ENCODE data around the gene LONRF2.
A peak's percentile ranks its signal among the peaks of the same experiment; 100 is the strongest.

The LONRF2 gene

DNA sequence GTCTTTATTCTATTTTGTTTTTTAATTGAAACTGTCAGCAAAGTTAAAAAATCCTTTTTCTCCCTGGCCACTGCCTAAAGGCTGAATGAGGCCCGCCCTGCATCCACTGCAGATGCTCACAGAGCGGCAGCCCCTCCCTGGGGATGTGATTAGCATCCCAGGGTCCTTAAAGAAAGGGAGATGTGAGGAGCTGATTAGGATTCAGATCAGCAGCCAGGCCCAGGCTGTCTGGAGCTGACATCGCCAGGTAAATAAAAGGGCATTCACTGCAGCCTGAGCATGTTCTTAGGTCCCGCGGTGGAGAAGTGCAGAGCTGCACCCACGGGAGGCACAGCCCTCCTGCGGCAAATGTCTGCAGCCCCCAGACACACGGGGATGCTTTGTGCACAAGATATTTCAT is 83.8 kb downstream of the LONRF2 start:
- DNase-seq (ENCODE audit: low read depth), result no peak
- TF ChIP-seq CTCF (IDR thresholded peaks at IDR 0.05; ENCODE audit: insufficient read depth, low read depth, low read length, missing control alignments), result no peak
- H3K4me3 ChIP-seq (ENCODE audit: low read length), result no peak overlapping the region

DNA sequence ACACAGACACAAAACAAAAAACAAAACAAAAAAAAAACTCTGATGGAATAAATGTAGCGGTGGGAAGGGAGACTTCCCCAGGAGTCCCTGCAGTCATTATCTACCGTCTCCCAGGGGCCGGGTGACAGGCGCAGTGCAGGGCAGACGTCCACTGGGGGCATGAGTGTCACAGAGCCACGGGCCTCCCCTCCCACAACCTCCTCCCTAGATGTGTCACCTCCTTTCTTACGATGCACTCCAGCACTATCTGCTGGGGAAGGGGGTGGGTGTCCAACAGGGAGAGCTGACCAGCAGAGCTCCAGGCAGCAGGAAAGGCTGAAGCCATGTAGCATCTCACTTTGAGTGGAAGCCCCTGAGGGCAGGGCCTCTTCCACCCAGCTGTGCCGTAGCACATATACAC is 84.5 kb downstream of the LONRF2 start:
- DNase-seq (ENCODE audit: low read depth), result no peak
- no peak for TF ChIP-seq CTCF (IDR thresholded peaks at IDR 0.05; ENCODE audit: insufficient read depth, low read depth, low read length, missing control alignments)

DNA sequence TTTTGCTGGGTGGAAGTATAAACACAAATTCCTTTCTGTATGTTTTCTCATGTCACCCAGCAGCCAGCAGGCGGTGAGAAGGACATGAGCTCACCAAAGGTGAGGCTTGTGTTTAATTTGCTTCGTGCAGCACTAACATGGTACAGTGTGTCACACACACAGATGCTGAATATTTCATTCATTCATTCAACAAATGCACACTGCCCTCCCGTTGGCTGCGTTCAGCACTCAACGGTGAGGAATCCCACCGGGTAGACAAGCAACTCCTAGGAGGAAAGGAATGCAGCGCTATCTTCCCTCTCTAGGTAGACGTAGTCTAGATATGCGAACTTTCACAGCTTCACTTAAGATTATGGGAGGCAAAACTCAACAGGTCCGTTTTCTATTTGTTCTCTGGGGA is 85.1 kb downstream of the LONRF2 start:
- peak; percentile 16 for TF ChIP-seq CTCF (IDR thresholded peaks at IDR 0.05; ENCODE audit: insufficient read depth, low read depth, low read length, missing control alignments)
- H3K4me3 ChIP-seq (ENCODE audit: low read length), result no peak overlapping the region
- no peak for DNase-seq (ENCODE audit: low read depth)

More for the DNA sequence above, 84.5 kb downstream of the LONRF2 start:
- no peak overlapping the region for H3K4me3 ChIP-seq (ENCODE audit: low read length)

DNA sequence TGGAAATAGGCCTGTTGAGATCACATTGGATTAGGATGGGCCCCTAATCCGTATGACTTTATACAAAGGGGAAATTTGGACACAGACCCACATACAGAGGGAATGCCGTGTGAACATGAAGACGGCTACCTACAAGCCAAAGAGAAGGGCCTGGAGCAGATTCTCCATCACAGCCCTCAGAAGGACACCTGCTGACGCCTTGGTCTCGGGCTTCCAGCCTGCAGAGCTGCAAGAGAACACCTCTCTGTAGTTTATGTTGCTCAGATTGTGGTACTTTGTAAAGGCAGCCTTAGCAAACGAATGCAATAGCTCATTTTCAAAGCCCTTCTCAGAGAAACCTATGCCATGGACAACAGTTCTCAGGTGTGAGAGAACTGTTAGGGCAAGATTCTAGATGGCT is 86.1 kb downstream of the LONRF2 start:
- DNase-seq (ENCODE audit: low read depth), result no peak
- TF ChIP-seq CTCF (IDR thresholded peaks at IDR 0.05; ENCODE audit: insufficient read depth, low read depth, low read length, missing control alignments), result no peak
- no peak overlapping the region for H3K4me3 ChIP-seq (ENCODE audit: low read length)

DNA sequence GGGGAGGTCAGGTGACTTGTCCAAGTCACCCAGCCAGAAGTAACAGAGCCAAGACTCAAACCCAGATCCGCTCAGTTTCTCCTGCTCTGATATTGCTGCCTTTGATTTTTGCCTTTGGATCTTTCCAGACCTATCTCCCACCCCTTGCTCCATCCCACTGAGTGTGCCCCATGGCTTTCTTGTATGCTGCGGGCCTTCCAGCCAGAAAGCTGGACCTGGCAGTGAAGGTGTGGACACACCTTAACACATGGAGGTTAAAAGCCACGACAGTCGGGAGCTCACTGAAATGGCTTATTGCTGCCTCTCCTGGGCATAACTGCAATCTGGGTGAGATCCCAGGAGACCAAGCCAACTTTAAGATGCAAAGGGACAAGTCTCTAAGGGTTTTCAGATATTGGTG is 86.7 kb downstream of the LONRF2 start:
- no peak for DNase-seq (ENCODE audit: low read depth)
- H3K4me3 ChIP-seq (ENCODE audit: low read length), result no peak overlapping the region
- TF ChIP-seq CTCF (IDR thresholded peaks at IDR 0.05; ENCODE audit: insufficient read depth, low read depth, low read length, missing control alignments), result no peak

DNA sequence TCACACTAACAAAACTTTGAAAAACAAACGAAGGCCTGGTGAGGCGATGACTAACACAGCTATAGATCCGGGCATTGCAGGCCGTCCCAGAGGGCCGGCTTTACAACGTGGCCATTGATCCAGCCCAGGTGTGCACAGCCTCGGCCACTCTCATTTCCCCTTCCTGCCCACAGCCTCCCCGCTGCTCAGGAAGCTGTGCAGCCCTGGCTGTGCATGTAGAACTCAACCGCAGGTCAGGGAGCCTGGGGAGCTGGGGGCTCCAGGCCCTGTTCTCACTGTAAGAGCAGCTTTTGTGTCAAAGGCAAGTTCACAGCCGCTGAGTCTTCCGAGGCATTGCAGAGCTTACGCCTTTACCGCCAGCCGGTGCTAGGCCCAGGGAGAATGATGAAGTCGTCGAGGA is 87.2 kb downstream of the LONRF2 start:
- TF ChIP-seq CTCF (IDR thresholded peaks at IDR 0.05; ENCODE audit: insufficient read depth, low read depth, low read length, missing control alignments), result no peak
- no peak for DNase-seq (ENCODE audit: low read depth)
- H3K4me3 ChIP-seq (ENCODE audit: low read length), result no peak overlapping the region

- no peak for TF ChIP-seq CTCF (IDR thresholded peaks at IDR 0.05; ENCODE audit: insufficient read depth, low read depth, low read length, missing control alignments)
- no peak for DNase-seq (ENCODE audit: low read depth)
- no peak overlapping the region for H3K4me3 ChIP-seq (ENCODE audit: low read length)
Measured at GRCh38 chr2:100234141-100234540, 88.2 kb downstream of the LONRF2 start.

All from epithelial cell of esophagus (primary cell).